GM21360 (cell line): ENCODE data around the gene KRTAP20-3.

Experiments
- ATAC-seq: cut with Tn5 transposase; IDR thresholded peaks from one replicate; pipeline ENCODE4 v1.9.1; 2021; ENCODE audit warnings: mild to moderate bottlenecking, moderate library complexity; ENCODE audit not compliant: unreplicated experiment

KRTAP20-3 gene

DNA sequence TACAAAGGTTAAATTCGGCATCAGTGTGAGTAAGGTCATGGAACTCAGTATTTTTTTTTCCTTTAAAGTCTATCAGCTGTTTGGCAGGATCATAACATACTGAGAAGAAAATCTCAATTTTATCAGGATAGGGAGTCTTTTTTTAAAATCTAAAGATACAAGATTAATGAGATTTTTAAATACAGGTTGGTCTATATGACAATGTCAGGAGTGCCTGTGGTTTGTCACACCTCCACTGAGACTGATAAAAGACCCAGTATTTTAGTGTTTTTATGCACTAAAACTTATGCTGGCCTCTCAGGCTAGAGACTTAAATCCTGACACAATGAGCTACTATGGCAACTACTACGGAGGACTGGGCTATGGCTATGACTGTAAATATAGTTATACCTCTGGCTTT is at the start of gene KRTAP20-3:
KRTAP20-3 (plus strand) TSS at position 301 of the 400 bp plus-strand sequence.
- no peak for ATAC-seq

DNA sequence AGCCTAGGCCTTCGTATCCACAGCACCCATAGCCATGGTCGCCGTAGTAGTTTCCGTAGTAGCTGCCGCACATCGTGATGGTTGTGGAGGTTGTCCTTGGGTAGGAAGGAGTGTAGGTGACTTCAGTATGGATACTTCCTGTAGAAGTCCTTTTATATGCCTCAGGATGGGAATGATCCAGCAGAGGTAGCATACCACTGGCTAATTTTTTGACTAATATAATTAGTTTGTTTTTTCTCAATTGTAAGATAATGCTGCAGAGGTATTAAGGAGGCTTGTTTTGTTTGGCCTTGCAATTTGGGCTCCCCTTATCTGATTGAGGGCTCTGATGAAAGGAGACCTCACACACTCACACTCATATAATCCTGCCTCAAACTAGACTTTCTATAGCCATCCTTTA is 43.9 kb upstream of the KRTAP20-3 start, which contains the start of gene KRTAP6-2:
KRTAP6-2 (minus strand) TSS at position 101 of the 400 bp plus-strand sequence; CDS start at position 73, 28 bp downstream.
- no peak for ATAC-seq

DNA sequence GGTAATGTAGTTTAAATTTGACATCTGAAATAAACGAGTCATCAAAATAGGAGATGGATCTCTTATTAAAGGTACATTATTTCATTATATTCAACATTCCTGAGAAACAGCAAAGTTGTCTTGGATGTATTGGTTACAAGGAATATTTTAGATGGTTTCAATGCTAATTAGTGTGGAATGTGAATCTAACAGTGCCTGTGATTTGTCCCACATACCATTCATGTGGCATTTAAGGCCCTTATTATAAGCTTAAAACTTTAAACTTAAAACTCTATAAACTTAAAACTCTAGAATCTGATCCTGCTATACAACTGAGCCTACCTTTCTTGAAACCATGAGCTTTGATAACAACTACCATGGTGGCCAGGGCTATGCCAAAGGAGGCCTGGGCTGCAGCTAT is 41.9 kb upstream of the KRTAP20-3 start, which contains the start of gene KRTAP22-1:
KRTAP22-1 (plus strand) TSS at position 301 of the 400 bp plus-strand sequence.
- ATAC-seq = no peak

DNA sequence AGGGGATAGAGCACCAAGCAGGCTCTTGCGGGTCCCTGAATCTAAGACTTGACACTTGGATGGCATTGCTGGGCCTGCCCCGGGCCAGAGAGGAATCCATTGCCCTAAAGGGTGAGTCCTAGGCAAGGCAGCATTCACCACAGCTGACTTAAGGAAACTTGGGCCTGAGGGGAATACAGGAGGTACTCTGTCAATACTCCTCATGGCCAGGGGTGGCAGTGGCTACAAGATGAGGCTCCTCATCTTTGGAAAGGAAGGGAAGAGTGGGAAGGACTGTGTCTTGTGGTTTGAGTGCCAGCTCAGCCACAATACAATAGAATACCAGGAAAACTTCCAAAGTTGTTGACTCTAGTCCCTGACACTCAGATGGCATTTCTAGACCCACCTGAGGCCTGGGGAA is 36.7 kb upstream of the KRTAP20-3 start:
- ATAC-seq = no peak

DNA sequence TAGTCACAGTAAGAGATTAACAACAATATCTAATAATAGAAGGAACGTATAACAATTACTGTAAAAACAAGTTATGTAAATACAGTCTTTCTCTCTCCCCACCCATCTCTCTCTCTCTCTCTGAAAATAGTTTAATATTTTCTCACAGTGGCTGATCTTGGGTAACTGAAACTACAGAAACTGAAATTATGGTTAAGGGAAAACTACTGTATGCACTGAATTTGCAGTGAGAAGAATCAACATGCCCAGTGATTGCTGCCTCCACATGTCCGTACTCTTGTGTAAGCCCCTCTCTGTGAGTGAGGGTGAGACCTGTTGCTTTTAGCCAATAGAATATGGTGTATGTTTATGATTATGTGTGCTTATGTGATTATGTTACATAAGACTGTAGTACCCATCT is 30.5 kb upstream of the KRTAP20-3 start:
- ATAC-seq = no peak

DNA sequence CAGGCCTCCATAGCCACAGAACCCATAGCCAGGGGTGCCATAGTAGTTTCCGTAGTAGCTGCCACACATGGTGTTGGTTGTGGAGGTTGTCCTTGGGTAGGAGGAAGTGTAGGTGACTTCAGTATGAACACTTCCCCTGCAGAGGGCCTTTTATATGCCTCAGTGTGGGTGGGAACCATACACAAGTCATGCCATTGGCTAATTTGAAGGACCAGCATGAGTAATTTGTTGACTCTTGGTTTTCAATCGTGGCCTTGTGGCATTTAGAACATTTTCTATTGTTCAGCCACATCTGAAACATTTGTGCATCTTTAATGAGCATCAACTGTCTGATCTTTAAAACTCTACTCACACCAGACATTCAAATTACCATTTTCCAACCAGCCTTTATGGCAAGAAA is 28.8 kb upstream of the KRTAP20-3 start, which contains the start of gene KRTAP6-1:
KRTAP6-1 (minus strand) TSS at position 95 of the 400 bp plus-strand sequence; CDS start at position 69, 26 bp downstream.
- no peak for ATAC-seq

DNA sequence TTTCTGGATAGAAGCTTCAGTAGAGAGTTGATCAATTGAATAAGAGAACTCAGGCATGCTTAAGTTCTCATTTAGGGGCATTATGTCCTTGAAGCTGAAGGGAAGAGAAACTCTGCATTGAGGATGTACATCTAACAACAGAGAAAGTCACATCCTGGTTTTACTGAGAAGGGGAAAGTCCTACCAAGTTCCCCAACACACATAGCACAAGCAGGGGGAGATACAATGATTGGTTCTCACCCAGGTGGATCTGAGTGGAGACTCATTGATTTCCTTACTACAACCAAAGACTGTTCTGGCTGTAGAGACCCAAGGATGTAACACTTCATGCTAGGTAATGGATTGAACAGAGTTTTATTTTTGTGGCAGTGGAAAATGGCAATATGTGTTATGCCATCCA is 27.5 kb upstream of the KRTAP20-3 start:
- ATAC-seq = no peak

DNA sequence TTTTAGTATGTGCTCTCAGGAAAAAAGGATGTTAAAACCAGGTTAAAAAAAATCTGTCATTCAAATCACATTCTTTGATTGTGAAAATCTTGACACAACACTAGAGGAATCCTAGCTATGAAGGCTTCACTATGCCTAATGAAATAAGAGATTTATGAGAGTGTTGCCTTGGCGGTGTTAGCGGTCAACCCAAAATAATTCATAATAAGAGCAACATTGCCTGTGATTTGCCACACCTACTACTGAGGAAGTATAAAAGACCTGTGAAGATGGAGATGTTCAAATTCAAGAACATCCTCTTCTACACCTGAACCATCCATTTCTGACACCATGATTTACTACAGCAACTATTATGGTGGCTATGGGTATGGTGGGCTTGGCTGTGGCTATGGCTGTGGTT is 26.5 kb upstream of the KRTAP20-3 start, which contains the start of gene KRTAP20-1:
KRTAP20-1 (plus strand) TSS at position 301 of the 400 bp plus-strand sequence; CDS start at position 331, 30 bp downstream.
- ATAC-seq = no peak

DNA sequence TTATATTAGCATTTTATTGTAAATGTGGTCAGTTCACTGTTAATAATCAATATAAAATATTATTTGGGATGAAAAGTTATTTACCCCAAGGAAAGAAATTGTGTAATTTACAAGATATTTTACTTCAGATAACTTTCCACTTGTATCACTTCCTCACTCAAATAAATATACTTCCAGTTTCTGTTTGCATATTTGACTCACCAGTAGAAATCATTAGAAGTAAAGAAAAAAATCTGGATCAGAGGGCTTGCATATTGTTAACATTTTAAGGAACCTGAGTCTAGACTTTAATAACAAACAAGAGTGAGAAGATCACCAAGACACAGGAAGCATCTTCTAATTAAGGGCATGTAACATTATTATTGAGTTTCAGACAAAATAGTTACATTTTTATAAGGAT is 22.6 kb upstream of the KRTAP20-3 start:
- no peak for ATAC-seq

DNA sequence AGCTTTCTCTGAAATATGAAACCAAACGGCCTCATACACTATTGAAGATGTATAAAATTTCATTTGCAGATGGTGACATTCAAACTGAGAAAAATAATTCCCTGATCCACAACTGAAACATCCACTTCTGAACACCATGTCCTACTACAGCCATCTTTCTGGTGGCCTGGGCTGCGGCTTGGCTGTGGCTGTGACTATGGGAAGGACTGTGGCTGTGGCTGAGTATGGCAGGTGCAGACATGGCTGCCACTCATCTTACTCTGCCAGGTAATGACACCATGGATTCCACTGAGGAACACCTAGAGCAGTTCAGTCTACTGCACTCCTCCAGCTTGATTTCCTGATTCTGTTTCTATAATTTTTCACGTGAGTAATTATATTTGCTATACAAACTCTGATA is 22.1 kb upstream of the KRTAP20-3 start, which contains the start of gene KRTAP20-4:
KRTAP20-4 (plus strand) TSS at position 106 of the 400 bp plus-strand sequence.
- ATAC-seq = no peak

DNA sequence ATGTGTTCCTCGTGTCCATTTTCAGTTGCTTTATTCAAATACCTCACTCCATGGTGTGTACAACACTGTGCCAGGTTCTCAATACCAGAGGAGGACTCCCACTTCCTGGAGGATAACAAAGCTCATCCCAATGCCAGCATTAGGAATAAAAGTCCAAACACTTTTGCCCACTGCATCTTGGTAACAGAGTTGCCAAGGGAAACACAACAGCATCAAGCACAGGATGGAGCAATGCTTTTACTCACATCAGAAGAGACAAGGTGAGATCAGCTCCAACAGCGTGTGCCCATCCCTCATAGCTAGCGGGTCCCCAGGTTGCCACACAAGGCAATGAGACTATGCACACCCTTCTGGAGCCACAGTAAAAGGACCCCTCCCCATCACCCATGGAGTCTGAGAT is 19.3 kb upstream of the KRTAP20-3 start:
- no peak for ATAC-seq

DNA sequence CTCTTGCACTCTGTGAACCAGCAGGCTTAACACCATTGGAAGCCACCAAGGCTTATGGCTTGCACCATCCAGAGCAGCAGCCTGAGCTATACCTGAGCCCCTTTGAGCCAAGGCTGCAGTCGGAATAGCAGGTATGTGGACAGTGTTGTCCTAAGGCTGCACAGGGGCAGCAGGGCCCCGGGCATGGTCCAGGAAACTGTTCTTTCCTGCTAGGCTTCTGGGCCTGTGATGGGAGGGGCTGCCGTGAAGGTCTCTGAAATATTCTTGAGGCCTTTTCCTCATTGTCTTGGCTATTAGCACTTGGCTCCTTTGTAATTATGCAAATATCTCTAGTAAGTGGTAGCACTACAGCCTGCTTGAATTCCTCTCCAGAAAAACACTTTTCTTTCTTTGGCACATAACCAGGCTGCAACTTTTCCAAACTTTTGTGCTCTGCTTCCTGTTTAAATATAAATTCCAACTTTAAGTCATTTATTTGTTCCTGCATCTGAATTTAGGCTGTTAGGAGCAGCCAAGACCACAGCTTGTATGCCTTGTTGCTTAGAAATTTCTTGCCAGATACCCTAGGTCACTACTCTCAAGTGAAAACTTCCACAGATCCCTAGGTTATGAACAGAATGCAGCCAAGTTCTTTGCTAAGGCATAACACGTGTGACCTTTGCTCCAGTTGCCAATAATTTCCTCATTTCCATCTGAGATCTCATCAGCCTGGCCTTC is 17.1 kb upstream of the KRTAP20-3 start:
- no peak for ATAC-seq

DNA sequence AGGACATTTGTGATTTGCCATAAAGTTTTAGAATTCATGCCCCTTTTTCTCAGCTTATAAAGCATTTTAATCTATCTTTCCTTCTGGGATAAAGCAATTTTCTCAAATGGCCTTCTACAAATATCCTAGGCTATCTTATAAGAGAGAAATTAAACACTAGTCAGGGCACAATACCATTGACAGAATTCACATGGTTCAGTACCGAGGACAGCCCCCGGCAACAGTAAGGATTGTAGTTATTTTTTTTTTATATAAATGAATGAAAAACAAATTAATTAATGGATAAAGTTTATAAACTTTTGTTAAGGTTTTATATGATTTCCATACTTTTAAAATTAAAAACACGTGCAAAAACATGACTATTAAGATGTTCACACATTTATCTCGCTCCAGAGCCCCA is 14.6 kb upstream of the KRTAP20-3 start:
- no peak for ATAC-seq

DNA sequence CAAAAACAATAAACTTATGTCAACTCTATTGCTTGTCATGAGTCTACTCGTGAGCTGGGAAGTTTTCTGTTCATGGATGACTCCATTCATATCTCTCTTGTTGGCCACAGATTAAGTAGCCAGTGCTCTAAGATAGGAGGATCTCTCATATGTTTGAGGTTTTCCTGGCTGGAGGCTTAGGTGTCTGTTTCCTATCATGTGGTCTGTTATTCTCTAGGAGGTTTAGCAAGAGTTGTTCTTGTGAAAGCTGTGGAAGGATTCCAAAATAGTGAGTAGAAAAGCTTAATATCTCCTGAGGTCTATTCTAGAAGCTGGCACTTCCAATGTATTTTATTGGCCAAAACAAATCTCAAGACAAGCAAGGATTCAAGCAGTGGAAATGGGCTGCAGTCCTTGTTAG is 13.5 kb upstream of the KRTAP20-3 start:
- ATAC-seq = no peak

DNA sequence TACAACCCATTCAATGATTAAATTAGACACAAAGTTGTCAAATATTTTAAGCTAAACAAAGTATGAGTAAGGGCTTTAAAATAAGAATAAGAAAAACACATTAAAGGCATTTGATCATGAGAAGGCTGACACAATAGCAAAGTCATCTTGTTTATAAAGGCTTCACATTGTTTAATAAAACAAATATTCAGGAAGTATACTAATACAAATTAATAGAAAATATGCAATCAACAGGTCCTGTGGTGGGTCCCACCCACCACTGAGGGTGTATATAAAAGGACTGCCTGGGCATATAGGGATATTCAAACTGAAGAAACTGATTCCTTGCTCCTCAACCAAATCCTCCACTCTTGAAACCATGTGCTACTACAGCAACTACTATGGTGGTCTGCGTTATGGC is 7.8 kb upstream of the KRTAP20-3 start, which contains the start of gene KRTAP20-2:
KRTAP20-2 (plus strand) TSS at position 301 of the 400 bp plus-strand sequence; CDS start at position 359, 58 bp downstream.
- no peak for ATAC-seq

DNA sequence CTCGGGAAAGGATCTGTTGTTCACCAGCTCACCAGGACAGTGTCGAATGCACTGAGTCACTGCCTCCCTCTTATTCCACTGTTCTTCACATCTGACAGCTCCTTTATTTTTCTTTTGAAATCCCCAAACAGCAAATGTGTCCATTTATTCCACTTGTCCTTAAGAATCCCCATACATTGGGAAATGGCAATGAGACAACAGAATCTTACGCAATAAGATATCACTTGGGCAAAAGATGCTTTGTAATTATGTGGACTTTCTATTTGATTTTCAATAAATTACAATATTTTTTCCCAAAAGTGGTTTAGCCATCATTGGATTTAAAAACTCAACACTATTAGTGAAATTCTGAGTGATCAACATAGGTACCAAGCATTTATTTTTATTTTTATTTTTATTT is 4.0 kb upstream of the KRTAP20-3 start:
- no peak for ATAC-seq

DNA sequence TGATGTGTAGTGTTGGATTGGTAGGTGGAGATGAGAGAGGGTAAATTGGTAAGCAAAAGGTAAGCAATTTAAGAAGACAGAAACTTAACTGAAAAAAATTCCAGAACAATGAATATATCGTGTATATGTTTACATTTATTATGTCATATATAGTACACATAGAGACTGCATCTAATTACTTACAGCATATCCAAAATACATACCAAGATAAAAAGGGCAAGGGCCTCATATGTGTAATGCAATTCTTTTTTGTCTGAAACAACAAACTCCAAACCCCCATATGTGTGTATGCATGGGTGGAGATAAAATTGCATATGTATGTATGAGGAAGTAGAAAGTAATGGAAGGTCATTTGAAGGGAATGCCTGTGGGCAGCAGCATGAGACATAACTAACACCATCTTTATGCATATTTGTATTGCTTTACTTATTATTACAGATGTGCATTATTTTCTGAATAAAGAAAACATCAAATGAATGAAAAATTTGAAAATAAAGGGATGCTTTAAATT is 4.3 kb downstream of the KRTAP20-3 start:
- ATAC-seq = no peak

DNA sequence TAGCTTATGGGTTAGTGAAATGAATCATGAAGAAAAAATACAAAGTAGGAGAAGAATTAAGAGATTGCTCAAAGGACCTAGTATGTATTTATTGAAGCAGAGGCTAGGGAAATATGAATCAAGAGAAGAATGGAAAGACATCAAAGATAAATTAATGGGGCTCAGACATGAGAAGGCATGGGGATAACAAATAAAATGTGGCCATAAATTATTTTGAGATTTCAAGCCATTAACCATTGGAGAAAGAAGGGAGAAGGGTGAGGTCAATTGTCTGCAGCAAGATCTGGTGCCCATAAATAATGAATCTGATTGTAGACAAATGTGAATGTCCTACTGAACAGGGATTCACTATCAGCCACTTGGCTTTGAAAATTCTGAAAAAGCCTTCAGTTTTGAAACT is 10.2 kb downstream of the KRTAP20-3 start:
- ATAC-seq = no peak

DNA sequence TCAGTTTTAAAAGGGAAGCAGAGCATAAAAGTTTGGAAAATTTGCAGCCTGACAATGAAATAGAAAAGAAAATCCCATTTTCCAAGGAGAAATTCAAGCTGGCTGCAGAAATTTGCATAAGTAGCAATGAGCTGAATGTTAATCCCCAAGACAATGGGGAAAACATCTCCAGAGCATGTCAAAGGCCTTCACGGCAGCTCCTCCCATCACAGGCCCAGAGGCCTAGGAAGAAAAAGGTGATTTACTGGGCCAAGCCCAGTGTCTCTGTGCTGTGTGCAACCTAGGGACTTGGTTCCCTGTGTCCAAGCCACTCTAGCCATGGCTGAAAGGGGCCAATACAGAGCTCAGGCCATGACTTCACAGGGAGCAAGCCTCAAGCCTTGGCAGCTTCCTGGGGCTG is 26.1 kb downstream of the KRTAP20-3 start:
- ATAC-seq = no peak

DNA sequence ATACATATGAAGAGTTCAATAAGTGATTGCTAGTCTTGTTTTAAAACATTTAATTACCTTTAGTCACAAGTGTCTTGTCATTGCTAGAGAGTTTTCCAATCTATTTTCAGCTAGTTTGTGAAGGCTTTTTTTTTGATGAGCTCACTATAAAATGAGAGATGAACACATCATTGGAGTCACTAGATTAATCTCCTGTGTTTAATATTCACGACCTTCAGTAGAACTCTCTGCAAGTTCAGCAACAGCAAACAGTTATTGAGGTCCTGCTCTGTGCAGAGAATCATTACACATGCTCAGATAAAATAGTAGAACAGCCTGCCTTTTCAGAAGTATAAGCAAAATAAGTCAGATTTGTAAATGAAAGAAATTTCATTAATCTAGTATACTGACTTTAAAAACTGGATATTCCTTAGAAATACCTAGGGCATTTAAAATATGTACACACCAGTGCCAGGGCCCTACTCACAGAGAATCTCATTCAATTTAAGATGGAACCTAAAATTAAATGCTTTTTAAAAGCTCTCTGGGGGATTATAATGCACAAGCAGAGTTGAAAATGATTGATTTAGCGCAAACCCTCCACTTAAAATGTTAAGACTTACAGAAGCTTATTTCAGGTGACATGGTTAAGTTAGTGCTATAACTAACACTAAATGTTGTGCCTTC is 30.5 kb downstream of the KRTAP20-3 start:
- ATAC-seq = no peak

DNA sequence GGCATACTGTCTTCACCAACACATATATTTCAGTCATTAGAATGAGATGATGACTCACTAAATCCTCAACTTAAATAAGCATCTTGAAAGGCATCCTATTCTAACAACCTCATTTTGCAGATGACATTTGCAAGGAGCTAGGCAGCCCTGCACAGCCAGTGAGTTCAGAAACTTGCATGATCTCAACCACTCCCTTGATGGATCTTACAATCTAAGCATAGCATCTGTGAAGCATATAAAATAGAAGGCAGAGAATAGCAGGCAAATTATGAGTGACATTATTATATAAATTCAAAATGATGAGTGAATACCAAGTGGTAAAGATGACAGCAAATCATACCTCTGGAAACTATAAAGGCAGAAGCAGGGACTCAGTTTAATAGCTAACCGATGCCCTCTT is 31.6 kb downstream of the KRTAP20-3 start:
- ATAC-seq = no peak

DNA sequence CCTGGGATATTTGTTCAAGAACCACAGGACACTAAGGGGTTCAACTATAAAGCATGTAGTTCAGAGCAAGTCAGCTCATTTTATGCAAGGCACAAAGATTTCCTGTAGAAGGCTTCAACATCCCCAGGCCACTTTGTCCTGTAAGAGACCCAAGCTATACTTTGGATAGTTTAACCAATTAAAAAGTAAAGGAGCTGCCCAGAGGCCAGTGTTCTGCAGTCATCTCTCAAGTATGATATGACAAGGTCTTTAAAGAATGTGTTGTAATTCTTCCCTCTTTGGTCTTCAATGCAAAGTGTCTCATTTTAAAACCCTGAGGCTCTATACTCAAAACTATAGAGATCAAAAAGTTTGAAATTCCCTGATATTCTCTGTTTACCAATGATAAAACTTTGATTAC is 34.1 kb downstream of the KRTAP20-3 start:
- no peak for ATAC-seq
